NT2/D1 (cell line): ENCODE data around the gene BCL10.
A peak's percentile ranks its signal among the peaks of the same experiment; 100 is the strongest.

Source experiments
- DNase-seq: peaks from one replicate; pipeline ENCODE4 v3.0.0-alpha.2; 2011; ENCODE audit warnings: low read depth, low spot score
- H3K27me3 ChIP-seq: 2 replicates; pipeline ENCODE4 v1.6.0; 2011; ENCODE audit warnings: mild to moderate bottlenecking; ENCODE audit not compliant: insufficient read length, insufficient read depth
- H3K36me3 ChIP-seq: 2 replicates; pipeline ENCODE4 v1.6.1; 2011; ENCODE audit warnings: mild to moderate bottlenecking, low read length, mixed read lengths; ENCODE audit not compliant: insufficient read depth, insufficient read length
- H3K4me1 ChIP-seq: 2 replicates; pipeline ENCODE4 v1.5.1; 2011; ENCODE audit not compliant: insufficient read depth, insufficient read length
- H3K4me3 ChIP-seq: 2 replicates; pipeline ENCODE4 v1.5.1; 2011; ENCODE audit warnings: low read depth; ENCODE audit not compliant: insufficient read length
- H3K9ac ChIP-seq: 2 replicates; pipeline ENCODE4 v1.6.0; 2011; ENCODE audit warnings: low read depth; ENCODE audit not compliant: insufficient read length
- H3K9me3 ChIP-seq: 2 replicates; pipeline ENCODE4 v1.5.1; 2011; ENCODE audit warnings: mild to moderate bottlenecking, low read length; ENCODE audit not compliant: insufficient read depth
- SUZ12 ChIP-seq: IDR thresholded peaks from 2 replicates; pipeline ENCODE4 v1.6.1; 2011; ENCODE audit not compliant: insufficient read length, insufficient read depth; ENCODE audit errors: extremely low read depth
- YY1 ChIP-seq: IDR thresholded peaks from 2 replicates; pipeline ENCODE4 v1.6.1; 2011; ENCODE audit not compliant: insufficient read length, insufficient read depth
- ZNF274 ChIP-seq: IDR thresholded peaks from 2 replicates; pipeline ENCODE4 v1.6.1; 2011; ENCODE audit warnings: mild to moderate bottlenecking, low read depth, low read length

BCL10 gene

GRCh38 chr1:85277802-85278201 is 1.4 kb upstream of the BCL10 start:
- TF ChIP-seq YY1 (no peak), ZNF274 (no peak), SUZ12 (no peak)
- H3K4me1 ChIP-seq, result no peaks in the 10 kb centered on the region
- H3K9ac ChIP-seq, result no peak overlapping the region
- no peaks in the 10 kb centered on the region for H3K9me3 ChIP-seq
- peaks cover 24% of the 10 kb centered on the region for H3K36me3 ChIP-seq
- H3K27me3 ChIP-seq, result no peaks in the 10 kb centered on the region
- H3K4me3 ChIP-seq, result no peak overlapping the region
- DNase-seq, result no peak

GRCh38 chr1:85276978-85277639 is 677 bp upstream of the BCL10 start:
- peak overlapping the region; percentile 27 for H3K9ac ChIP-seq
- TF ChIP-seq SUZ12 (no peak), ZNF274 (no peak), YY1 (no peak)
- no peak for DNase-seq

GRCh38 chr1:85275701-85276214 is 674 bp downstream of the BCL10 start:
- no peaks in the 10 kb centered on the region for H3K4me1 ChIP-seq
- H3K4me3 ChIP-seq, result peak overlapping the region; percentile 90
- peaks cover 42% of the 10 kb centered on the region for H3K36me3 ChIP-seq
- no peak for TF ChIP-seq YY1
- no peak for TF ChIP-seq SUZ12
- no peak for TF ChIP-seq ZNF274
- no peak for DNase-seq
- H3K9me3 ChIP-seq, result no peaks in the 10 kb centered on the region
- no peaks in the 10 kb centered on the region for H3K27me3 ChIP-seq
- peak overlapping the region; percentile 97 for H3K9ac ChIP-seq

More at GRCh38 chr1:85276978-85277639, 677 bp upstream of the BCL10 start:
- H3K9me3 ChIP-seq, result no peaks in the 10 kb centered on the region
- no peaks in the 10 kb centered on the region for H3K27me3 ChIP-seq
- H3K4me1 ChIP-seq, result no peaks in the 10 kb centered on the region
- peaks cover 31% of the 10 kb centered on the region for H3K36me3 ChIP-seq
- H3K4me3 ChIP-seq, result peak overlapping the region; percentile 90

- no peak for DNase-seq
- peak overlapping the region; percentile 97 for H3K9ac ChIP-seq
Measured at GRCh38 chr1:85274969-85275453, 1.4 kb downstream of the BCL10 start.

GRCh38 chr1:85273397-85273796 is 3.0 kb downstream of the BCL10 start:
- no peaks in the 10 kb centered on the region for H3K27me3 ChIP-seq
- H3K9me3 ChIP-seq, result no peaks in the 10 kb centered on the region
- H3K4me1 ChIP-seq, result no peaks in the 10 kb centered on the region
- no peak for TF ChIP-seq SUZ12
- no peak for TF ChIP-seq YY1
- no peak for TF ChIP-seq ZNF274
- H3K4me3 ChIP-seq, result no peak overlapping the region
- no peak for DNase-seq
- no peak overlapping the region for H3K9ac ChIP-seq
- H3K36me3 ChIP-seq, result peaks cover 65% of the 10 kb centered on the region

More at GRCh38 chr1:85274969-85275453, 1.4 kb downstream of the BCL10 start:
- Histone ChIP-seq H3K9me3 (no peaks in the 10 kb centered on the region), H3K4me1 (no peaks in the 10 kb centered on the region), H3K27me3 (no peaks in the 10 kb centered on the region), H3K36me3 (peaks cover 50% of the 10 kb centered on the region), H3K4me3 (peak overlapping the region; percentile 90)
- TF ChIP-seq SUZ12 (no peak), YY1 (no peak), ZNF274 (no peak)

- H3K9ac ChIP-seq, result no peak overlapping the region
- H3K9me3 ChIP-seq, result no peaks in the 10 kb centered on the region
- H3K4me1 ChIP-seq, result no peaks in the 10 kb centered on the region
- no peak for DNase-seq
- H3K36me3 ChIP-seq, result peaks cover 90% of the 10 kb centered on the region
- H3K4me3 ChIP-seq, result no peak overlapping the region
- H3K27me3 ChIP-seq, result no peaks in the 10 kb centered on the region
- TF ChIP-seq YY1 (no peak), ZNF274 (no peak), SUZ12 (no peak)
Measured at GRCh38 chr1:85268801-85269585, 7.4 kb downstream of the BCL10 start.

GRCh38 chr1:85267313-85267712 is 9.1 kb downstream of the BCL10 start:
- H3K4me1 ChIP-seq, result no peaks in the 10 kb centered on the region
- H3K4me3 ChIP-seq, result no peak overlapping the region
- no peaks in the 10 kb centered on the region for H3K27me3 ChIP-seq
- TF ChIP-seq ZNF274, result no peak
- no peak for TF ChIP-seq YY1
- no peak for TF ChIP-seq SUZ12
- peaks cover 84% of the 10 kb centered on the region for H3K36me3 ChIP-seq
- no peak for DNase-seq
- H3K9ac ChIP-seq, result no peak overlapping the region
- peaks cover 15% of the 10 kb centered on the region for H3K9me3 ChIP-seq
